Activated CD4-positive, CD25-positive, alpha-beta regulatory T cell treated with anti-CD3 and anti-CD28 coated beads, Interleukin-2, amount 50 U/mL, for 72 hours (primary cell): Measurements from ENCODE around the gene ZEB1.
"Not testable (repeated sequence)": the region's sequence is repeated elsewhere in the genome, so short reads cannot be mapped to it uniquely, and the experiment has no call there.

Experiments used
- DNase-seq: peaks from one replicate; pipeline ENCODE4 v3.0.0; 2021

ZEB1 gene

DNA sequence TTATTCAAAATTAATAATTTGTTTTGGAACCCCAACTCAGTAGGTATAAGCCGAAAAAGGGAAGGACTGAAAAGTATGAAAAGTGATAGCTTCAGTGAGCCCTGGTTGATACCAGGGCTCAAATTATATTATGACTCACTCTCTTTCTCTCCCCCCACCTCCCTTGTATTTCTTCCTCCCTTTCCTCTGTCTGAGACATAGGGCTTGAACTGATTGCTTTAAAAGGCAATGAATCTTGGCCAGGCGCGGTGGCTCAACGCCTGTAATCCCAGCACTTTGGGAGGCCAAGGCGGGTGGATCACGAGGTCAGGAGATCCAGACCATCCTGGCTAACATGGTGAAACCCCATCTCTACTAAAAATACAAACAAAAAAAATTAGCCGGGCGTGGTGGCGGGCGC, 108.3 kb downstream of the ZEB1 start:
- DNase-seq, result not testable (repeated sequence)

DNA sequence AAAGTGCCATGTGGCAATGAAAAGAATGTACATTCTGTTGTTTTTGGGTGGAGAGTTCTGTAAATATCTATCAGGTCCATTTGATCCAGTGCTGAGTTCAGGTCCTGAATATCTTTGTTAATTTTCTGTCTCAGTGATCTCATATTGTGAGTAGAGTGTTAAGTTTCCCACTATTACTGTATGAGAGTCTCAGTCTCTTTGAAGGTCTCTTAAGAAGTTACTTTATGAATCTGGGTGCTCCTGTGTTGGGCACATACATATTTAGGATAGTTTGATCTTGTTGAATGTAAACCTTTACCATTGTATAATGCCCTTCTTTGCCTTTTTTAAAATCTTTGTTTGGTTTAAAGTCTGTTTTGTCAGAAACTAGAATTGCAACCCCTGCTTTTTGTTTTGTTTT, 109.5 kb downstream of the ZEB1 start:
- DNase-seq, result not testable (repeated sequence)

DNA sequence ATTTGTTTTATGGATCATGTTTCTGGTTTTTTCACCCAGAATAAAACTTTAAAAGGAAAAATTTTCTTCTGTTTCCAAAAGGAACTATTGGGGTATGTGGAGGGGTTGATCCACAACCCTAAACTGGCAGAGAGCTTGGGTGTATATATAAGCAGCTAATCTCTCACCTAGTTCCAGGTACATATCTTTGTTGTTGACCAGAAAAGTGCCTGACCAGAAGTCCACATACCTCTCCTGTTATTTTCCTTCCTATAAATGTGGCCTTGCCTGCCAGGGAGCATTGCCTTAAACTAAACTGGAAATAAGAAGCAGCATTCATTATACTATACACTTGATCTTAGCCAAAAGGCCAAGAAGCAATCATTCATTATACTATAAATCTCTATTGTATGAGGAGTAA, 112.0 kb downstream of the ZEB1 start:
- DNase-seq, result no peak

DNA sequence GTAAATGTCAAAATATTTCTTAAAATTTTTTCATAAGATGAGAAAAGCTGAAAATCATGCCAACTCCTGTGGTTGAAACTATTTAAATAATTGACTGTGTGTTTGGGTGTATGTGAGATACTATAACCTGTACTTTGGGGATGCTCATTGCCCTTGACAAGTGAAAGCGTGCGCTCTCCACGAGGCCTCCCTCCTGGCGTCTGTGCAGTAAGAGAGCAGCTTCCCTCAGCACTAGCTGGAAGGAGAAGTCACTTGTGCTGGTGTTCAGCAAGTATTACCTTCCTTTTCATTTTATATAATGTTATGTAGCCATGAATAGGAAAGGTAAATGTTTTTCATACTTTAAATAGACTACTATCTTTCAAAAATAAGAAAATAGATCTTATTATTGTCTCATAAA, 118.9 kb downstream of the ZEB1 start:
- no peak for DNase-seq

DNA sequence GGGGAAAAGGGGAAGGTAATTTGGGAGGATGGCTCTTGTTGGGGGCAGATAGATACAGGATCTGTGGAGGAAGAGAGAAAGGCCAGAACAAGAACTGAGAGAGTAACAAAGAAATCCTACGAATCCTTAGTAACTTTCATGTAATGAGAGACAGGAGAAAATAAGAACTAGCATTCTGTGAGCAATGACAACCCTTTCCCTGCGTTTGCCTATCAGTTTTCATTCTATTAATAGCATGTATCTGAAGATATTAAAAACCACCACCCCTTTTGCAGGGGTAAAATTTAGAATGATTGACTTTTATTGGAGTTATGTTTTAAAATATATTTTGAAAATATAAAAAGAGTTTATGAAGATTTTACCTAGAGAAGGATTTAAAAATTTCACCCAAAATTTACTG, 132.8 kb downstream of the ZEB1 start:
- DNase-seq, result no peak

DNA sequence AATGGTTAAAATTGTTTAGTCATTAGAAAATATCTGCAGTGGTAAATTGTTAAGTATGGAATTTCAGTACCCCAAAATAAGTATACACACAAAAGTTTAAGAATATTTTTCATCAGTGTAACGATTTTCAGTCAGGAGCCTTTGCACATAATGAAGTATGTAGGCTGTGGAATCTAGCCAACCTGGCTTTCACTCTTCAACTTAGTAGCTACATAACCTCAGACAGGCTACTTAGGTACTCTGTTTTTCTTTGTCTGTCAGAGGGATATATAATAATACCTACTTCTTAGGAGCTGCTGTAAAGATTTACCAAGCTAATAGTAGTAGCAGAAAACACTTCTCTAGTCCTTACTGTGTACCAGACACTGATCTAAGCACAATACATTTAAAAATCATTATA, 137.5 kb downstream of the ZEB1 start:
- DNase-seq, result no peak

DNA sequence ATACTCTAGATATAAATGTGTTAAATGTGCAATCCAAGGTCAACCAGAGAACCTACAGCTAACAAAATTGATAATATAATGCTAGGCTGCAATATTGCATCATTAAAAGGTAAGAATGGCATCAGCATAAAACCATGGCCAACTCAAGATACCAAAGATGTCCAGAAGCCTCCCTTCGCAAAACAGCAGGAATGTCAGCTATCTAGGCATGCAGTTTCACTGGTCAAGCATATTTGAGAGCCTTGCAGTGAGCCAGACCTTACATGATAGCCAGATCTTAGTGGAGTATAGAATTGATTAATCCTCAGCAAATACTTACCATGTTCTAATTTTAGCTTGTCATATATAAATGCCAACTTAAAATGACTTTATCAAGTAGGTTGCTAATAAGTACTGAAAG, 138.8 kb downstream of the ZEB1 start:
- DNase-seq, result no peak

DNA sequence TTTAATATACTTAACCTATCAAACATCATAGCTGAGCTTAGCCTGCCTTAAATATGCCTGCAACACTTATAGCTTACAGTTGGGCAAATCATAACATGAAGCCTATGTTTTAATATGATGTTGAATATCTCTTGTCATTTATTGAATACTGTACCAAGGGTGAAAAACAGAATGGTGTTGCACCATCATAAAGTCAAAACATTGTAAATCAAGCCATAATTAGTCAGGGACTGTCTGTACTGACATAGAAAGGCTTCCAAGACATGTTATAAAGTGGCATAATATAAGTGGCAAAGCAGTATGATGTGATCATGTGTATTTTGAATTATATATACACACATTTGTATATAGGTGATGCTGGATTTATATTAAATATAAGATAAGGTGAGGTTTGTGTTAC, 140.0 kb downstream of the ZEB1 start:
- DNase-seq, result no peak

DNA sequence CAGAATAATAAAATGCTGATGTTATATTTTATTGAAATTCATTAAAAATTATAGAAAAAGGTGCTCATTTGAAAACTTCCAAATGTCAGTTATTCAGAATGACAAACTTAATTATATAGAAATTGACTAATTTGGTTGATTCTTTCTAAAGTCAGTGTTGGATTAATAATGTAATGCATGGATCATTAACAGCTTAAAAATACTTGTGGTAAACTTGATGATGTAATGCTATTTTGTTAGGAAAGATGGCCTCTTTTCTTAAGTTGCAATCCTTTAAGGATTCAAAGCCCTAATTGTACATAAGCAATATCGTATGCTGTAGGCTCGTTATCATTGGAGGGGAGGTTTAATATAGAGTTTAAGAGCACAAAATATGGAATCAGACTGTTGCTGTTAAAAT, 141.2 kb downstream of the ZEB1 start:
- no peak for DNase-seq

DNA sequence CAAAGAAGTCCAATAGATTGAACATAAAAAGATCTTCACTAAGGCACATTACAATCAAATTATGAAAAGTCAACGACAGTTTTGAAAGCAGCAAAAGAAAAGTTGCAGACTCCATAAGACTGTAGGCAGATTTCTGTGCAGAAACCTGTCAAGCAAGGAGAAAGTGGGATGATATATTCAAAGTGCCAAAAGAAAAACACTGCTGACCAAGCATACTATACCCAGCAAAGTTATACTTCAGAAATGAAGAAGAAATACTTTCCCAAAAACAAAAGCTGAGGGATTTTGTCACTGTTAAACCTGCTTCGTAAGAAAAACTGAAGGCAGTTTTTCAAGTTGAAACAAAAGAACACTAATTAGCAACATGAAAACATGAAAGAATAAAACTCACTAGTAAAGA, 145.5 kb downstream of the ZEB1 start:
- no peak for DNase-seq

DNA sequence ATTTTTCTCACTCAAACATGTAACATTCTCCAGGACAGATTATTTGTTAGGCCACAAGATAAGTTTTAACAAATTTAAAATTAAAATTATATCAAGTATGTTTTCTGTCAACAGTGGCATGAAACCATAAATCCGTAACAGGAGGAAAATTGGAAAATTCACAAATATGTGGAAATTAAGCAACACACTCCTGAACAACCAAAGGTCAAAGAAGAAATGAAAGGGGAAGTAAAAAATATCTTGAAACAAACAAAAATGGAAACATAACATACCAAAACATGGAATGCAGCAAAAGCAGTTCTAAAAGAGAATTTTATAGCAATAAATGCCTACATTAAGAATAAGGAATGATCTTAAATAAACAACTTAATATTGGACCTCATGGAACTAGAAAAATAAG, 147.3 kb downstream of the ZEB1 start:
- no peak for DNase-seq

DNA sequence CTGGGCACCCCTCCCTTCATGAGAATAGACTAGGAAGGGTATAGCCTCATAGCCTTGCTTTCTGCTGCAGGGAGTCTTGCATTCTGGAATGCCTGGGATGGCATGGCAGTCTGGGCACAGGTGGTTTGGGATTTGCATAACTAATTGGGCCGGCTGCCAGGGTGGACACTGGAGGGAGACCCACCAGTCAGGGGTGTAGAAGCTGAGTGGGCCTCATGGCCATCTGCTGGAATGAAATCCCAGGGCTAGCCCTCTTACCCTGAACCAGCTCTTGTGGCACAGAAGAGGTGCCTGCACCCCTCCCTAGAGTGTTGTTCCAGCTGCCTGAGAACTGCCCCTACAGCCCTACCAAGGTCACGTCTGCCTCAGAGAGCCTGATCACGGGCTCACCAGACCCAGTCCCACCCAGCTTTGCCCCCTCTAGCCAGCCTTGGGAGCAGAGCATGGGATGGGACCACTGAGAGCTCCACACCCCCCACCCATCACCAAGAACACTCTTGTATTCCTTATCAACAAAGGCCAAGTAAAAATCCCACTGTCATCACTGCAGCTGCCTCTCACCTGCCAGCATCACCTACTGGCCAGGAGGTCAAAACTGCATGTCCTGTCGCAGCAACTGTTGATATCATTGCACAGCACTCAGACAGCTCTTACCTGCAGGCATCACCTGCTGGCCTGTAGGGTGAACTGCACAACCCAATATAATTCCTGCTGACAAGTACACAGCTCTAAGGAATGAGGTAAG, 148.9 kb downstream of the ZEB1 start:
- no peak for DNase-seq

DNA sequence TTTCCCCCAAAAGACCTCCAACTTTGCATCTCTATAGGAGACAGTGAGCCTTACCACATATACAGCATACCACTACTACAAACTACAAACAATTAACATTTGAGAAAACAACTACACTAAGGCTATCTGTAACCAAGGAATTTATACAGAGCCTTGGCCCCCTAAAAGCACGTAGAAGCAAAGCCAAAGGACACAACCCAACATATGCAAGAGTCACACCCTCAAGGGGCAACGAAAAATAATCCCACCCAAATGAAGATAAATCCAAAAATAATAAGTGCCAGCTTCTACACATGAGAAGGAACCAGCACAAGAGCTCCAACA, 149.5 kb downstream of the ZEB1 start:
- no peak for DNase-seq

DNA sequence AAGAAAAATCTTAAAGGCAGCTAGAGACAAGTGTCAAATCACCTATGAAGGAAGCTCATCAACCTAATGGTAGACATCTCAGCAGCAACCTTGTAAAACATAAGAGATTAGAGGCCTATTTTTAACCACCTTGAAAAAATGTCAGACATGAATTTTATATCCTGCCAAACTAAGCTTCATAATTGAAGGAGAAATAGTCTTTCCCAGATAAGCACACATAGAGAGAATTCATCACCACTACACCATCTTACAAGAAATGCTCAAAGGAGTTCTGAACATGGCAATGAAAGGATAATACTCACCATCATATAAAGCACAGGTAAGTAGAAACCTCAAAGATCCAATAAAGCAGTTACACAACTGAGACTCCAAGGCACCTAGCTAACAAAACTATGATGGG, 156.5 kb downstream of the ZEB1 start:
- DNase-seq, result no peak

DNA sequence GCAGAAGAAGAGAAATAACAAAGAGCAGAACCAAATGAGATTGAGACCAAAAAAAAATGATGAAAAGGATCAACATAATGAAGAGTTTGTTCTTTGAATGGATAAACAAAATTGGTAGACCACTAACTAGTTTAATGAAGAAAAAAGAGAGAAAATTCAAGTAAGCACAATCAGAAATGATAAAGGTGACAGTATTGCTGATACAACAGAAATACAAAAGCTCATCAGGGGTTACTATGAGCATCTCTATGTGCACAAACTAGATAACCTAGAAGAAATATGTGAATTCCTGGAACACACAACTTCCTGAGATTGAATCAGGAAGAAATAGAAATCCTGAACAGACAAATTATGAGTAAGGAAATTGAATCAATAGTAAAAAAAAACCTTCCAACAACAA, 157.1 kb downstream of the ZEB1 start:
- no peak for DNase-seq

DNA sequence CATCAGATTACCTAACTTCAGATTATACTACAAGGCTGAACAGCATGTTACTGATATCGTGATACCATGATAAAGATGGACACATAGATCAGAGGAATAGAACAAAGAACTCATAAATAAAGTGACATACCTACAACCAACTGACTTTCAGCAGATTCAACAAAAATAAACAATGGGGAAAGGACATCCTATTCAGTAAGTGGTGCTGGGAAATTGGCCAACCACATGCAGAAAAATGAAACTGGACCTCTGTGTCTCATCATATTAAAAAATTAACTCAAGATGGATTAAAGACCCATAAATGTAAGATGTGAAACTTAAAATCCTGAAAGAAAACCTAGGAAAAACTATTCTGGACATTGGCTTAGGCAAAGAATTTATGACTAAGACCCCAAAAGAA, 158.6 kb downstream of the ZEB1 start:
- no peak for DNase-seq

DNA sequence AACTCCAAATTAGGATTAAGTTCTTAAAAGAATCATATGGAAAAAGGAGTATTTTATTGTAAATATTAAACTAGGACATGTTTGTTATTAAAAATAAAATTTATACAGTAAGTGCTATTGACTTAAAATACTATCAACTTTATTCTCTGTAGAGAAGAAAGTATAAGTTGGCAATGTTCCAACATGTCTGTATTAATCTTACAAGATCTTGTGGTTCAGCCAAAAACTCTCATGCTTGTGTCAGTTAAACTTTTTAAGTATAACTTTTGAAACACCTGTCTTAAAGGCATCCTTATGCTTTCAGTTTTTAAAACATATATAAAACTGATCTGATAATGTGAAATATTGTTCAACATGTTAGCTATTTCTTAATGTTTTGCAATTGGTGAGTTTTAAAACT, 160.7 kb downstream of the ZEB1 start:
- no peak for DNase-seq

DNA sequence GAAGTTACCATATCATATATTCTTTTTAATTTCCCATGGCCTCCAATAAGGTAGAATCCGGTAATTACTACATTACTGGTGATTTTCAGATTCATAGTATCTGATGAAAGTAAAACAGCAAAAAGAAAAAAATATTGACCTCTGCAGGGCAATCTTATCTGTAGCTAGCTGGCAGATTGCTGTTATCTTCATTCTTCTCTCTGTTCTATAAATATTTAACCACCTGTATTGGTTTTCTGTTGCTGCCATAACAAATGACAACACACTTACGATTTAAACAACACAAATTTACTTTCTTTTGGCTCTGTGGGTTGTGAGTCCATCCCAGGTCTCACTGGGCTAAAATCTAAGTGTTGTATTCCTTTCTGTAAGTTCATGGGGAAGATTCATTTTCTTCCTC, 164.5 kb downstream of the ZEB1 start:
- DNase-seq, result no peak

DNA sequence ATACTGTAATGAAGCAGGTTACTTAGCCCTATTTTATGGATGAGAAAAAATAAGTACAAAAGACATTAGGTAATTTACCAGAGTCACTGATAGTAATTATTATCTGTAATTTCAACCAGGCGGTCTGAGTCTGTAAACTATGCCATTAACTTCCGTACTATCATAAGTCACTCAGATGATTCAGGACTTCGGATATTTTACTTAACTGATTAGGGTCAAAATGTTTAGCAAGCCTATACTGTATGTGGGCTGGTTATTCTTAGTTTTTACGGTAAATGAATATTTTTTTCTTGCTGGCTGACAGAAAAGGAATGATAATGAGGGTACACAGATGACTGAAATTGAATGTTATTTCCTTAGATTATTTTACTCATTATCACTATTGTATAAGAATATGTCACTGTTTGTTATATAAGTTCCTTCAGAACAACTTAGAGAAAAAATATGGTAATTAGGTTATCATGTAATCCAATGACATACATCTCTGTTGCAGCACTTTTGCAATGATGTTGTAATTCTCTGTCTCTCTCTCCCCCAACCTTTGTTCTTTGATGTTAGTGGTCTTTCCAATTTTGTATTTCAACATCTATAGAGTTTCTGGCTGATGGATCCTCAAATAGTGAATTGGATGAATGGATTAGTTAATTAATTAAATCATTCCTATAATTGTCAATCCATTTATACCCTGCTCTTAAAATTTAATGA, 165.6 kb downstream of the ZEB1 start:
- DNase-seq, result no peak

DNA sequence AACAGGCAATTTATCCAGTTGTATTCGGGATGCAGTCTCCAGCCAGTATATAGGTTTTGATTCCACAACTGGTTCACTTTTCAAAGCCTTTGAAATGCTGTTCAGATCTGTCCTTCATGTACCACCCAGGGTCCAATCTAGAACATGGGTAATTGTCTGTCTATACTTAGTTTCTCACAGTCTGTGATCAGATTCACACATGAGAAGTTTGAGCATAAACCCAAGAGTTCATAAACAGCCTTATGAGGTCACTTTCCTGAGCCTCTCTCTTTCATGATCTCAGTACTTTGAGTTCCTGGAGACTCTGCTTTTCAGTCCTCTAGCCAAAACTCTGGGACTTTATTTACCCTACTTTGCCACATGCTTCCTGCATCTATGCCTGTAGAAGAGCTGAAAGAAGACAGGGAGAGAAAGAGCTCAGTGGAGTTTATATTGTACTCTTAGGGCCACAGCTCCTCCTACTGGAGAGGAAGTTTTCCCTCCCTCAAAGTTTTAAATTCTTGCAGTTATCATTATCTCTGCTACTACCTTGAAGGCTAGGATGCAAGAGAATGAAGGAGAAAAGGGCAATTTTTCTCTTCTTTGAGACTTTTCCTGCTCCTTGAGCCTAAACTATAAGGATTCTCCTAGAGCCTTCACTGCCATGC, 172.0 kb downstream of the ZEB1 start:
- DNase-seq, result no peak

DNA sequence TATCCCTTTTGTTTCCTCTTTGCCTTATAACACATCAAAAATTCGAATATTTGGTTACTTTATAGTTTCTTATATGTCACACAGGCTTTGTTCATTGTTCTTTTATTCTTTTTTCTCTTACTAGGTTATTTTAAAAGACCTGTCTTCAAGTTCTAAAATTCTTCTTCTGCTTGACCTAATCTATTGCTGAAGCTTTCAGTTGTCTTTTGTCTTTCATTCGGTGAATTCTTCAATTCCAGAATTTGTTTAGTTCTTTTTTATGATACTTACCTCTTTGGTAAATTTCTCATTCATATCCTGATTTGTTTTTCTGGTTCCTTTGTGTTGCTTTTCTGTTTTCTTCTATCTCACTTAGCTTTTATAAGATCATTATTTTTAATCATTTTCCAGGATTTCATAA, 188.4 kb downstream of the ZEB1 start:
- DNase-seq, result no peak

DNA sequence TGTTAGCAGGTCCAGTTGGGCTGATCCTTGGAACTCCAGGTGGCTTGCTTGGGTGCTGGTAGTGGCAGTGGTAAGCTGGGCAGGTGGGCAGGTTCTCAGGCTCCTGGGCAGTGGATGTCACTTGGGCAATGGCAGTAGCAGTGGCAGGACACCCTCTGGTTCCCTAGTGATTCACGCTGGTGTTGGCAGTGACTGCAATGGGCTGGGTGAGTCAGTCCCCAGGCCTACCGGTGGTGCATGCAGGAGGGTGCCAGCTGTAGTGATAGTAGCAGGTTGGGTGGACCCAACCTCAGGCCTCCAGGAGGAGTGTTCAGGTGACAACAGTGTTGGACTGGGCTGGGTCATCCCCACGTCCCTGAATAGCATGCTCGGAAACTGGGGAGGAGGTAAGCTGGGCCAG, 189.2 kb downstream of the ZEB1 start:
- no peak for DNase-seq

DNA sequence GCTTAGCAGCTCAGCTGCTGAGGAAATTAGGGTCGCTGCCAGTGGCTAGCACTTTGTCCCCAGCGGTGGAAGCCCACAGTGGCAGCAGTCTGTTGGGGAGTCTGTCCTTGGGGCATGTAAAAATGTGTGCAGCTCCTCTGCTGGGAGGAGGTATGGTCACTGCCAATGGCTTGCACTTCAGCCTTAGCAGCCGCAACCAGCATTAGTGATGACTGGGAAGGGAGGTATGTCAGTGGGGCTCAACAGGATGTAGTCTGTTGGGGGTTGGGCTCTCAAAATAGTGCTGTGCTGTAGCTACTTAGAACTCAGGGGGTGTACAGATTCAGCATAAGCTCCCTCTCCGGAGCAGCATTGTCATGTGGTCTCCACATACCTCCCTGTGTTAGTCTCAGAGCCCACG, 189.9 kb downstream of the ZEB1 start:
- no peak for DNase-seq

DNA sequence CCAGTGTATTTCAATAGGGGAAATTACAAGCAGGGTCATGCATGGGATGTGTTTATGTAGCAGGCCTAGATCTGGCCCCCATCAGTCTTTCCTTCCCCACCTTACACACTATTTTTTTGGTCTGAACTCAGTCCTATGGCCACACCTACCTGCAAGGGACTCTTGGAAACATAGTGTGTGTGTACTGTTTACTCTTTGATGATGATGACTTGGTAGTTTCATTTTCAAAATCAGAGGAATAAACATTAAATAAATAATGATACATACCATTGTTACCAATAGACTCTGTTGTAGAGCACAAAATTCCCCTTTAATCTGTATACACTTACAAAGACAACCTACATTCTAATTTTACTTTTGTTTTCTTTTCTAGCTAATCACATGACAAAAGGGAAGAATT, 191.0 kb downstream of the ZEB1 start:
- DNase-seq, result no peak

DNA sequence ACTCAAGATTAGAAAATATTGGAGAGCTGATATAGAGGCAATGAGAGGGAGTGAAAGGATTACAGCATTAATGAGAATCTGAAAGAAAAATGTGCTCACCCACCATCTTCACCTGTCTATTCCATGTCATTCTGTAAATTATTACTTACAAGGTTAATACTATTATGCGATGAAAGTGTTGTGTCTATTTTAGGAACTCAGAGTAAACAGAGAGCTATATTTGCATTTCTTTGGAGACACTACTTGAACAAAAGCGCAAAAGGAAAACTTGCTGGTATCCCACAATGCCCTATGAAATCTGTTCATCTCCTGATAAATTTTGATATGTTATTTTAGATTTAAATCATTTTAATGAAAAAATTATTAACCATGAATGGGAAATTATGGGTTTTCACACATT, 196.1 kb downstream of the ZEB1 start:
- DNase-seq, result no peak
